Measurements from ENCODE around the gene KRT7.

Gene KRT7

DNA sequence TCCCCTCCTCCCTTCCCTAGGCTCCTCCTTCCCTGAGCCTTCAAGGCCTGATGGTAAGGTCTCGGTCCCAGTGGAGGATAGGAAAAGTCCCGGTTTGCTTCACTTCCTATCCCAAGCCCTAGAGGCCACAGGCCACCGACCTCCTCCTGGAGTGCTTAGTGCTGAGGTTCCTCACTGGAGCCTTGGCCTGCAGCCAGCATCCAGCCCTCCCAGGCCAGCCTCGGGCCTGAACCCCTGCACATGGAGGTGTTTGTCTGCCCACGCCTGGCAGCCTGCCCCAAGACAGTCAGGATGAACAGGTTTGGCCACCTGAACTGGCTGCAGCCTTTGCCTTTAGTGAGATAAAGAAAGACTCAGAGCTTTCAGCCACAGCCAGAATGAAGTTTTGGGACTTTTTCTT lies 15.8 kb upstream of the KRT7 start:
- TF ChIP-seq, protein P1, sequence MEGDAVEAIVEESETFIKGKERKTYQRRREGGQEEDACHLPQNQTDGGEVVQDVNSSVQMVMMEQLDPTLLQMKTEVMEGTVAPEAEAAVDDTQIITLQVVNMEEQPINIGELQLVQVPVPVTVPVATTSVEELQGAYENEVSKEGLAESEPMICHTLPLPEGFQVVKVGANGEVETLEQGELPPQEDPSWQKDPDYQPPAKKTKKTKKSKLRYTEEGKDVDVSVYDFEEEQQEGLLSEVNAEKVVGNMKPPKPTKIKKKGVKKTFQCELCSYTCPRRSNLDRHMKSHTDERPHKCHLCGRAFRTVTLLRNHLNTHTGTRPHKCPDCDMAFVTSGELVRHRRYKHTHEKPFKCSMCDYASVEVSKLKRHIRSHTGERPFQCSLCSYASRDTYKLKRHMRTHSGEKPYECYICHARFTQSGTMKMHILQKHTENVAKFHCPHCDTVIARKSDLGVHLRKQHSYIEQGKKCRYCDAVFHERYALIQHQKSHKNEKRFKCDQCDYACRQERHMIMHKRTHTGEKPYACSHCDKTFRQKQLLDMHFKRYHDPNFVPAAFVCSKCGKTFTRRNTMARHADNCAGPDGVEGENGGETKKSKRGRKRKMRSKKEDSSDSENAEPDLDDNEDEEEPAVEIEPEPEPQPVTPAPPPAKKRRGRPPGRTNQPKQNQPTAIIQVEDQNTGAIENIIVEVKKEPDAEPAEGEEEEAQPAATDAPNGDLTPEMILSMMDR (IDR thresholded peaks at IDR 0.05; ENCODE audit: low read depth, low read length), result no peak
- no peak overlapping the region for H3K4me3 ChIP-seq (ENCODE audit: low read depth, low read length)
- in situ Hi-C loops (cut with HindIII; ENCODE audit: low sequenced_read_pairs), result no loop called here
- no peak for DNase-seq (ENCODE audit: low read depth, low spot score)

DNA sequence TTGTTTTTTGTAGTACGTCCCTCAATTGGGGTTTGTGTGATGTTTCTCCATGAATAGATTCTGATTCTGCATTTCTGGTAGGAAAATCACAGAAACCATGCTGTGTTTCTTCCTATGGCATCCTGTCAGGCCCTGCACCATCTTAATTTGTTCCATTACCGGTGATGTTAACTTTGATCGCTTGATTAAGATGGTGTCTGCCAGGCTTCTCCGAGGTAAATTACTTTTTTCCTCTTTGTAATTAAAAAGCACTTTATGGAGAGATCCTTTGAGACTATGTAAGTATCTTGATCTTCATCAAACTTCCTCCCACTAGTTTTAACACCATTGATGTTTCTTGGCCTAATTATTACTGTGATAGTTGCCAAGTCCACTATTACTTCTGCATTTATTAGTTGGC lies 15.0 kb upstream of the KRT7 start:
- TF ChIP-seq, protein P1 (IDR thresholded peaks at IDR 0.05; ENCODE audit: low read depth, low read length), result no peak
- in situ Hi-C loops (cut with HindIII; ENCODE audit: low sequenced_read_pairs), result no loop called here
- H3K4me3 ChIP-seq (ENCODE audit: low read depth, low read length), result no peak overlapping the region
- DNase-seq (ENCODE audit: low read depth, low spot score), result no peak

DNA sequence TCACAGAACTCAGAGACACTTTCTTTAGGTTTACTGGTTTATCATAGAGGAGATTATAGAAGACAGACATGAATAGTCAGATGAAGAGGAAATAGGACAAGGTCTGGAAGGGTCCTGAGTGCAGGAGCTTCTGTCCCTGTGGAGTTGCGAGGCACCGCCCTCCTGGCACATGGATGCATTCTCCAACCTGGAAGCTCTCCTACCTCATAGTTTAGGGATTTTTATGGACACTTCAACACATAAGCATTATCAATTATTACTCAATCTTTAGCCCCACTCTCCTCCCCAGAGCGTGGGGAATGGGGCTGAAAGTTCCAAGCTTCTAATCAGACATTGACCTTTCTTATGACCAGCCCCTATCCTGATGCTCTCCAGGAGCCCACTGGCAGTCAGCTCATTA lies 12.6 kb upstream of the KRT7 start:
- in situ Hi-C loops (cut with HindIII; ENCODE audit: low sequenced_read_pairs), result no loop called here
- DNase-seq (ENCODE audit: low read depth, low spot score), result no peak
- H3K4me3 ChIP-seq (ENCODE audit: low read depth, low read length), result no peak overlapping the region
- TF ChIP-seq, protein P1 (IDR thresholded peaks at IDR 0.05; ENCODE audit: low read depth, low read length), result no peak

DNA sequence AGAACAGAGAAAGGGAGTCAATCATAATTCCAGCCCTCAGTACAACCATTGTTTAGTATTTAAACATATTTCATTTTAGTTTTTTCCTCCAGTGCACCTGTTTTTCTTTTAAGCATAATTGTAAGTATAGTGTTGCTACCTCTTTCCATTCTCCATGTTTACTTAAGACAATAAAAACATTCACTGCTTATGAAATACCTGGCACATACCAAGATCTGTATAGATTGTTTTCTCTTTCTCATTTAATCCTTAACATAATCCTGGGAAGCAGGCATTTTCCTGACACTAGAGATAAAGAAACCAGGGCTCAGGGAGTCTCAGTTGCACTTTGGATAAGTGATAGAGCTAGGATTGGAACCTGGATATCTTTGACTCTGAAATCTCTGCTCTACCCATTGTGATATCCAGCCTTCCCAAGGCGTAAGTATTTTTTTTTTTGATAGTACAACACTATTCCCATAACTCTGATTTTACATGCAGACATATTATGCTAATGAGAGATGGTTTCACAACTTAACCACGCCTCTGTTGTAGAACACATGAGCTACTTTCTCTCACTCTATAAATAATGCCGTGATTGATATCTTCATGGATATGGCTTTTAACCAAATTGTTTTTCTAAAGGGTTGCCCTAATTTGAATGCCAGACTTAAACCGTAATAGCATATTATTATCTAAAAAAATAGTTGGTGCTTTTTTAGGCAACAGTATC lies 11.8 kb upstream of the KRT7 start:
- DNase-seq (ENCODE audit: low read depth, low spot score), result no peak
- no peak overlapping the region for H3K4me3 ChIP-seq (ENCODE audit: low read depth, low read length)
- in situ Hi-C loops (cut with HindIII; ENCODE audit: low sequenced_read_pairs), result no loop called here
- TF ChIP-seq, protein P1 (IDR thresholded peaks at IDR 0.05; ENCODE audit: low read depth, low read length), result no peak

DNA sequence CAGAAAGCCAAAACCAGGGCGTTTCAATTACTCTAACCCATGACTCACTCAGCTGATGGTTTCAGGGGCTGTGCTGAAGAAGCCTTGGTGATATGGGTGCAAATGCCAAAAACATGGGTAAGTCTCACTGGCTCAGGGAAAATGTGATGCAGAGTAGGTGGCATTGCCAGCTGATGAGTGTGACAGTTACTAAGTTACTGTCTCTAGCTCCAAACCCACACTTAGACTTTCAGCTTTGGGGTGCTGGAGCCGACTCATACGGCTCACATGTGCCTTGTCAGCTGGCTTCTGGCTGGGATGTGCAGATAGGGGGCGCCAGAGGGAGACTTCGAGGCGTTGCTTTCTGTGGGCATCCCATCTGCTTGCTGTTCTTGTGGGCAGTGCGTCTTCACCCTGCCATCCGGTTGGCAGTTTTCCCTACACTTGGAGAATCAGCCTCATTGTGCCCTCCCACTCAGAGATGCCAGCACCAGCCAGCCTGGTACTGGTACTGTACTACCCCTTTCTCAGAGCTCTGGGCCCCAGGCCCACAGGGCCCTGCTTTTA lies 11.1 kb upstream of the KRT7 start:
- TF ChIP-seq, protein P1 (IDR thresholded peaks at IDR 0.05; ENCODE audit: low read depth, low read length), result peak; percentile 63
- H3K4me3 ChIP-seq (ENCODE audit: low read depth, low read length), result no peak overlapping the region
- in situ Hi-C loops (cut with HindIII; ENCODE audit: low sequenced_read_pairs), result no loop called here
- DNase-seq (ENCODE audit: low read depth, low spot score), result no peak

DNA sequence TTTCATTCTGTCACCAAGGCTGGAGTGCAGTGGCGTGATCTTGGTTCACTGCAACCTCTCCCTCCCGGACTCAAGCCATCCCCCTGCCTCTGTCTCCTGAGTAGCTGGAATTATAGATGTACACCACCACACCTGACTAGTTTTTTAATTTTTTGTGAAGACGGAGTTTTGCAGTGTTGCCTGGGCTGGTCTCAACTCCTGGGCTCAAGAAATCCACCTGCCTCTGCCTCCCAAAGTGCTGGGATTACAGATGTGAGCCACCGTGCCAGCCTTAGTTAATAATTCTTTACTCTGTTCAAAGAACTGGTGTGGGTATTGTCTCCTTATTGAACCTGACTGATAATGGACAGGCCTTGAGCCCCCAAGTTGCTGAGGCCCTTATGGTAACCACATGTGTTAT lies 10.4 kb upstream of the KRT7 start:
- H3K4me3 ChIP-seq (ENCODE audit: low read depth, low read length), result no peak overlapping the region
- no peak for DNase-seq (ENCODE audit: low read depth, low spot score)
- in situ Hi-C loops (cut with HindIII; ENCODE audit: low sequenced_read_pairs), result no loop called here
- TF ChIP-seq, protein P1 (IDR thresholded peaks at IDR 0.05; ENCODE audit: low read depth, low read length), result no peak

Data from astrocyte of the spinal cord (primary cell).